GM19193 (cell line): ENCODE data around the gene AFAP1L1.

ENCODE experiments used
- POLR2A ChIP-seq: IDR thresholded peaks from 4 replicates; pipeline ENCODE4 v1.6.1; 2011; ENCODE audit not compliant: insufficient read depth, insufficient read length; ENCODE audit errors: extremely low read depth

AFAP1L1 gene

DNA sequence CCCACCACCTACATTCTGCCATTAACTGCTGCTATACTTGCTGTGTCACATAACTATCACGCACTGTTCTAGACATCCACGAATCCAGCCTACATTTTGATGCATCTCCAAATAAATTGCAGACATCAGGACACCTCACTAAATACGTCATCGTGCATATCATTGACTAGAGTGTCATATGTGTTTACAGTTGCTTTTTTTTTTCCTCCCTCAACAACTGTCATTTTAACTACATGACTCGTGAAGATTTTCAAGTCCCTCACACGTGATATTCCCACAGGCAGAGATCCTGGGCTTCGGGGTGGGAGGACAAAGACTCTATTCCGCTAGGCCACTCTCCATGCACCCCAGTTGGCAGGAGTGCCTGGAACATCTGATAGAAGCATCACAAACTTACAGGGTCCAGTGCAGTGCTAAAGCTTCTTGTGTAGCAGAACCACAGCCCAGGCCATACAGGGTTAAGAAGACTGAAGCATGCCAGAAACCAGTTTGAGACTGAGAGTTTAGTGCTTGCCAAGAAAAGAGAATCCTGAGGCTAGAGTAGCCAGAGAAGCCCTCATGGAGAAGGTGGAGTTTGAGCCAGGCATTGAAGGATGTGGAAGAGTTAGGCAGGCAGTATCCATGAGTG, 87.3 kb downstream of the AFAP1L1 start:
- no peak for TF ChIP-seq POLR2A

DNA sequence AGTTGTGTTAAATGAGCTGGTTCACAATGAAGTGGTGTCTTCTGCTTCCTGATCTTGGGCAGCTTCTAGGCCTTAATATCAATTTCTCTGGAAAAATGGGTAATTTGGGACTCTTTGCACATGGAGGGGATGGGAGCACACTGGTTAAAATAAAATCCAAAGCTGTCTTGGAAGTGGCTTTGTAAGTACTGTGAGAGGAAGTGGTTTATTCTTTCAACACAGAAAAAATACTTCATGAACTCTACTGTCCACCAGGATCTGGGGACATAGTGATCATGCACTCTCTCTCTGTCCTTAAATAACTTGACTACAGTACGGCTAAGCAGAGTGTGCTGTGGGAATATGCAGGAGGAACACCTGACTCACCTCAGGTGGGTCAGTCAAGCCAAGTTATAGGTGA, 88.6 kb downstream of the AFAP1L1 start:
- TF ChIP-seq POLR2A = no peak

DNA sequence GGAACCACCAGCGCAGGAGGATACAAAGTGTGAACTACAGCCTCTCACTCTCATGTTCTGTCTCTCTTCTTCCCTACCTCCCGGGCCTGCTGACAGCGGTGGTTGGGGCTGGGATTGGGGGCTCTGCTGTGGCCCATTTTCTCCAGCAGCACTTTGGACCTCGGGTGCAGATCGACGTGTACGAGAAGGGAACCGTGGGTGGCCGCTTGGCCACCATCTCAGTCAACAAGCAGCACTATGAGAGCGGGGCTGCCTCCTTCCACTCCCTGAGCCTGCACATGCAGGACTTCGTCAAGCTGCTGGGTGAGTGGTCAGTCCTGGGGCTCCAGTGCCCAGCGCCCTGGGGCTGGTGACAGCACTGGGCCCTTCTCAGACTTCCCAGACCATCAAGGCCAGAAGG, 90.9 kb downstream of the AFAP1L1 start:
- no peak for TF ChIP-seq POLR2A

DNA sequence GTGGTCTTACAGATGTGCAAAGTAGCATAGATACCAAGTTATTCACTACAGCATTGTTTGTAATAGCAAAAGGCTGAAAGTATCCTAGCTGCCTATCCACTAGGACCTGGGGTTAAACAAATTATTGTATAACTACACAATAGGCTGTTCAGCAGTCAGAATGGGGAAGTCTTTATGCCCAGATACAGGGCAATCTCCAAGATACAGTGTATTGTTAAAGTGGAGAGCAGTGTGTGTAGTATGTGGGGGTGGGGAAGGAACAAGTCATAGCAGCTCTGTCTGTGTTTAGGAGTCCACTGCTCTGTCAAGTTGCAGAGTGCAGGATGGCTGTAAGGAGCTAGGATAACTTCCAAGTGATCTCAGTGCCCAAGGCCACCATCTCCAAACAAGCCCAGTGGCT, 91.7 kb downstream of the AFAP1L1 start:
- no peak for TF ChIP-seq POLR2A

DNA sequence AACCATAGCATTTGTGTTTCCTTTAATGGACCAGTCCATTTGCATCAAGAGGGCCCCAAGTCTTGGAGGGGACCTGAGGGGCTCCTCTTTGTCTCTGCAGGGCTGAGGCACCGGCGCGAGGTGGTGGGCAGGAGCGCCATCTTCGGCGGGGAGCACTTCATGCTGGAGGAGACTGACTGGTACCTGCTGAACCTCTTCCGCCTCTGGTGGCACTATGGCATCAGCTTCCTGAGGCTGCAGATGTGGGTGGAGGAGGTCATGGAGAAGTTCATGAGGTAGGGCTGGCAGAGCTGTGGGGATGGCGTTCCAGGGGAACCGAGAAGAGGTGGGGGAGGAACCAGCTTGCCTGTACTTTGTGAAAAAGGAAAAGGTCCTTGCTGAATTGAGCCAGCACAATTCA, 92.3 kb downstream of the AFAP1L1 start:
- no peak for TF ChIP-seq POLR2A

DNA sequence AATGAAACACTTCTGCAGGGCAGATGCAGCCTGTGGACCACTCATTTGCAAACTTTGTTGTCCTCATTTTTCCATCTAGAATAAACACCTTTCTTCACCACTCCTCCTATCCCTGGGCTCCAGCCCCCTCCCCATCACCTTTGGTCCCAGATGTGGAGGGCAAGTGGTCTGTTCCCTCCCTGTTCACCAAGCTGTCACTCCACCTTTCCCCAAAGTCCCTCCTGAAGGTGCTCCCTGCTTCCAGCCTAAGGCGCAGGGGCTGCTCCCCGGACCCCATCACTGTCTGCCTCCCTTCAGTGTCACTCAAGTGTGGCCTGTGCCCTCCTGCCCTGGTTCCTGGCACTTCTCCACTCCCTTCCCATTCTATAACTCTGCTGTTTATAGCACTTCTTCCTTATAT, 93.1 kb downstream of the AFAP1L1 start:
- TF ChIP-seq POLR2A = no peak

DNA sequence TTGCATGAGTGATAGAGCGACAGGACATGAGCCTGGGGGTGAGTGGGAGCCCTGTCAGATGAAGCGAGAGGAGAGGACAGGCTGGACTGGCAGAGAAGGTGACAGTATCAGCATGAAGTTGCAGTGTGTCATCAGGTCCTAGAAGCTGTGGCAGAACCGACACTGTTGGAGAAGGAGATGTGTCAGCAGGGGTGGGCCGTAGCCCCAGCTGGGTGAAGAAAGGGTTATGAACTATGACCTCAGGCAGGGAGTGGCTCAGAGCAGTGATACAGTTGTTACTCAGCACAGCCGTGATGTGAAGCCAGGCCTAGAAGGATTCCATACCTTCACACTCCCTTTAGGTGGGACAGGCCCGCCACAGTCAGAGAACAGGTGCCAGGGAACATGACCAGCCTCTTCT, 93.8 kb downstream of the AFAP1L1 start:
- no peak for TF ChIP-seq POLR2A

DNA sequence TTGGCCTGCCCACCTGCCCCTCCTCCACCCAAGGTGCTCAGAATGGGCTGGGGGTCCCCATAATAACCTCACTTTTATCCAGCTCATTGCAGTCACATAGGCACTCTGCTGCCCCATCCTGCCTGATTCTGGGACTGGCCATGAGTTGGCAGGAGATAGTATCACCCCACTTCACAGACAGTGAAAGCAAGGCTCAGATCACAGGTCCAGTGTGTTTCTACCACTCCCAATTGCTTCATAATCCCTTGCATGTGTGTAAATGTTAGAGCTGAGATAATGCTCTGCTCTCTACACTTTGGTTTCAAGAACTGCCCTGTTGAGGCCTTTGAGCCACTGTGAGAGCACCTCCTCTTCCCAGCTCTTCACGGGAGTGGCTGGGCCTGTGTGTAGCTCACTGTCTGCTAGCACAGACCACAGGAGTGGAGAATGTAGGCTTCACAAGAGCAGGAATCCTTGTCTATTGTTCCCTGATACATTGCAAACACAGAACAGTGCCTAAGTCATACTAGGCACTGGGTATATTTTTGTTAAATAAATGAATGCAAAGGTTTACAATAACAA, 94.6 kb downstream of the AFAP1L1 start:
- no peak for TF ChIP-seq POLR2A

DNA sequence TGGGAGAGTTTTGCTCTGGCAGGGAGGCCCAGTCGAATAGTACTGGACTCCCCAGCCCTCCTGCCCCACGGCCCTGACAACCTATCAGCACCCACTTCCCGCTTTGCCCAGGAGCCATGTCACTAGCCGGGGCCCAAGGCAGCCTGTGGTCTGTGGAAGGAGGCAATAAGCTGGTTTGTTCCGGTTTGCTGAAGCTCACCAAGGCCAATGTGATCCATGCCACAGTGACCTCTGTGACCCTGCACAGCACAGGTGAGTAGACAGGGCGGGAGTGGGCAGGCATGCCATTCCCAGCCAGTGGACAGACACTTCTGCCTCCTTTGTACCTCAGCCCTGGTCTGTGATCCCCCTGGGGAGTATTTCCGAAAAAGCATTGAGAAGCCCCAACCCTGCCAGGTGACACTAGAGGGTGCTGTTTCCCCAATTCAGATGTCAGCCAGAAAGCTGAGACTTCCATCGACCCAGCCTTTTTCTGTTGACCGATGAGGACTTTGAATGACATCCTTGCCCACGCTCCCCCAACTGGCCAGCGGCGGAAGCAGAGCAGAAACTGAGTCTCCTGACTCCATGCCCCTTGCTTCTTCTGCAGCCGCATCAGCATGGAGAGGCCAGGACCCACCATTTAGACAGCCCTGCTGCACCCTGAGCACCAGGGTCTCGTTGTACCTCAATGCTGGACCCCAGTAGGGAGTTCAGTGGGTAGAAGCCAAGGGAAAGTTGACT, 95.8 kb downstream of the AFAP1L1 start:
- no peak for TF ChIP-seq POLR2A

DNA sequence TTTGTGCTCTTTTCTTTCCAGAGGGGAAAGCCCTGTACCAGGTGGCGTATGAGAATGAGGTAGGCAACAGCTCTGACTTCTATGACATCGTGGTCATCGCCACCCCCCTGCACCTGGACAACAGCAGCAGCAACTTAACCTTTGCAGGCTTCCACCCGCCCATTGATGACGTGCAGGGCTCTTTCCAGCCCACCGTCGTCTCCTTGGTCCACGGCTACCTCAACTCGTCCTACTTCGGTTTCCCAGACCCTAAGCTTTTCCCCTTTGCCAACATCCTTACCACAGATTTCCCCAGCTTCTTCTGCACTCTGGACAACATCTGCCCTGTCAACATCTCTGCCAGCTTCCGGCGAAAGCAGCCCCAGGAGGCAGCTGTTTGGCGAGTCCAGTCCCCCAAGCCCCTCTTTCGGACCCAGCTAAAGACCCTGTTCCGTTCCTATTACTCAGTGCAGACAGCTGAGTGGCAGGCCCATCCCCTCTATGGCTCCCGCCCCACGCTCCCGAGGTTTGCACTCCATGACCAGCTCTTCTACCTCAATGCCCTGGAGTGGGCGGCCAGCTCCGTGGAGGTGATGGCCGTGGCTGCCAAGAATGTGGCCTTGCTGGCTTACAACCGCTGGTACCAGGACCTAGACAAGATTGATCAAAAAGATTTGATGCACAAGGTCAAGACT, 96.5 kb downstream of the AFAP1L1 start:
- TF ChIP-seq POLR2A = no peak

DNA sequence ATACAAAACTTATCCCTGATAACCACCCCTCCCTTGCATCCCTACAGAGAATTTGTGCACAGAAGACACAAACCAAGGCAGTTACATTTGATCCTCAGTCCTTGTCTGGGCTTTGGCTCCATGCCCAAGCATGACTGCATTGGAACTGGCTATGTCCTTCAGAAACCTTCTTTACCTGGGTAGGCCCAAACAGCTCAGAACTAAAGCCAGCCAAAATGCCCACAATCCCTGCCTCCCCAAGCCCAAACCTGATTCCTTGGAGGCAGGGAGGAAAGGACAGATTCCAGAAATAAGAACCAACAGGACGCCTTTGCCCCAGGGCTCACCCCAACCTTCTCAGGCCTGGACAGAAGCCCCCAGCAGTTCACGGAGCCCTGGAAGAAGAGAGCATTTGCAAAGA, 99.2 kb downstream of the AFAP1L1 start:
- no peak for TF ChIP-seq POLR2A

DNA sequence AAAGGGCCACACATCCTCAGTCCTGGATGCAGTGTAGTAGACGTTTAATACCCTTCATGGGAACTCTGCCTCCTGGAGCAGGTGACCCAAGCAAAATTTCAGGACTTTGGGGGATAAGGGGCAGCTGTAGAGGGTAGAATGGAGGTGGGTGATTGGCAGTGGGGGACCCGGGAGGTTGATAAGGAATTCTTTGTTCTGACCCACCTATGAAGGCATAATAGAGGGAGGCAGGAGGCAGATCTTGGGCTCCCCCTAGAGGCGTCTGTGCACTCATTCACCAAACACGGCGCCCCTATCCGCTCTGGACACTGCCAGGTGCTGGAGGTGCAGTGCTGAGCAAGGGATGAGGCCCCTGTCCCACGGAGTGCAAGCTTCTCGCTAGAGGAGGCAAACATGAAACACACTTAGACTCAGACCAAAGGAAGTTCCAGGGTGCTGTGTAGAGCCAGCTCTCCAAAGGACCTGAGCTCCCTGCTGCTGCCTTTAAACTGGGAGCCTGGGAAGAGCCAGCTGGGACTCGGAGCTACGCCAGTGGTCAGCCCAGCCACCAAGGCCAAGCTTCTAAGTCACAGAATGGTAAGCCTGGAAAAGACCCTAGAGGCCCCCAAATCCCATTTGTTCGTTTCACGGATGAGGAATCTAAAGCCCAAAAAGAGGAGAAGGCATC, 99.8 kb downstream of the AFAP1L1 start:
- no peak for TF ChIP-seq POLR2A

DNA sequence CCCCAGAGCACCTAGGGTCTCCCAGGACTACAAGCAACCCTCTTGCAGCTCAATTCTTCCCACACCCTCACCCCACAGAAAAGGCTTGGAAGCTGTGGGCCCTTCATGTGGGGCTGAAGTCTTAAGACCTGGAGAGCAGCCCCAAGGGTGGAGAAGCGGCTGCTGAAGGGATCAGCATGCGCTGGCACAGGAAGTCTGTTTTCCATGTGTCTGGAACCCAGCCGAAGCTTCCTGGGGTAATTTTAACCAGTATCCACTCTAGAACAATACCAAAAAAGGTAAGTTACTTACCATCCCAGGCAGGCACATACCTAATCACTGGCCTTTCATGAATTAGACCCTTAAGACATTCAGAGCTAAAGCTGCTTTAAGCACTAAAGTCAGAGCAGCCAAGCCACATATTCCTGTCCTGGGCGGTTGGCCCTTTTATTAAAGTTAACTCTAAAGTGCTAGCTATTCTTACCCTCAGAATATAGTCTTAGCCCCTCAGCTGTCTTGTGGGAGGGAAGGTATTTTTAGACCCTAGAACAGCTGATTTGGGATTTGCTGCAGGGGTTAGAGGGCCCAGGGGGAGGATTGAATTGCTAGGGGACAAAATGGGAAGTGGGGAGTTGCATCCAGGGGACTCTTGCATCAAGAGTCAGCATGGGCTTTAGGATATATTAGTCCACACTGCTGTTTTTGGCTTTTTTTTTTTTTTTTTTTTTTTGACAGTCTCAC, 100.6 kb downstream of the AFAP1L1 start:
- no peak for TF ChIP-seq POLR2A

DNA sequence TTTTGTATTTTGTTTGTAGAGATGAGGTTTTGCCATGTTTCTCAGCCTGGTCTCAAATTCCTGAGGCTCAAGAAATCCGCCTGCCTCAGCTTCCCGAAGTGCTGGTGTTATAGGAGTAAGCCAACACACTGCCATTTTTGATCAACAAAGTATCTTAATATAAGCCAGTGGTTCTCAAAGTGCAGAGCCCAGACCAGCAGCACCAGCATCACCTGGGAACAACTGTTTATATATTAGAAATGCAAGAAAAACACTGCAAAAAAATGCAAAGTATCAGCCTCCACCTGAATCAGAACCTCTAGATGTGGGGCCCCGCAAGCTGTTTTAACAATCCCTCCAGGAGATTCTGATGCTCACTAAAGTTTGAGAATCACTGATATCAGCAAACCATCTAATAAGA, 101.3 kb downstream of the AFAP1L1 start:
- no peak for TF ChIP-seq POLR2A

DNA sequence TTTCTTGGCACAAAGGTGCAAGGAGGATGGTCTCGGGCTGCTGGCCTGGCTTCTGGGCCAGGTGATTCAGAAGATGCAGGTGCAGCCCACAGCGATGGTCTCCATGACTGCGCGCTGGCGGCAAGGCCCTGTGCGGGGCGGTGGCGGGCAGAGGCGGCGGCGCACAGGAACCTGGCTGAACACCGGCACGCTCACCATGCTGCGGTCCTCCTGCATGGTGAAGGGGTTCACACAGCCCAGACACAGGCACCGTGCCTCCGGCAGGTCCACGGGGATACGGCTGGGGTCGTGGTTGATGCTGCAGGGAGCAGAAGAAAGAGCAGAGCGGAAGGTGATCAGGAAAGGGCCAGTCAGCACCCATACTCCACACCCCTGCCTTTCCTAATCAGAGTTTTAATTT, 102.6 kb downstream of the AFAP1L1 start:
- no peak for TF ChIP-seq POLR2A
